Peyer's patch (tissue), 4 donors: ENCODE measurements around the gene TRIM27.
"Not testable (repeated sequence)": the region's sequence is repeated elsewhere in the genome, so short reads cannot be mapped to it uniquely, and the experiment has no call there.

Source experiments
- POLR2A ChIP-seq, 2 donors: fragments of 450-650 bp; IDR thresholded peaks; one replicate each; pipeline ENCODE4 v1.5.1; 2017; ENCODE audit warnings: antibody characterized with exemption in 2 of 2, mild to moderate bottlenecking in 2 of 2, moderate library complexity in 2 of 2
- TF ChIP-seq, protein P1 (sequence below), 6 experiments: fragments of 450-650 bp in 4 of 6; fragments of 200-600 bp in 2 of 6; sonication (generic) in 1 of 6; IDR thresholded peaks; one replicate each; pipeline ENCODE4 v1.5.1; 2017 to 2019; ENCODE audit warnings: antibody characterized with exemption in 6 of 6, mild to moderate bottlenecking in 3 of 6, moderate library complexity in 1 of 6

DNA sequence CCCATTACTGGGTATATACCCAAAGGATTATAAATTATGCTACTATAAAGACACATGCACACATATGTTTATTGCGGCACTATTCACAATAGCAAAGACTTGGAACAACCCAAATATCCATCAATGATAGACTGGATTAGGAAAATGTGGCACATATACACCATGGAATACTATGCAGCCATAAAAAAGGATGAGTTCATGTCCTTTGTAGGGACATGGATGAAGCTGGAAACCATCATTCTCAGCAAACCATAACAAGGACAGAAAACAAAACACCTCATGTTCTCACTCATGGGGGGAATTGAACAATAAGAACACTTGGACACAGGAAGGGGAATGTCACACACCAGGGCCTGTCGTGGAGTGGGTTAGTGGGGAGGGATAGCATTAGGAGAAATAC, 69.4 kb downstream of the TRIM27 start:
- TF ChIP-seq POLR2A (IDR thresholded peaks at IDR 0.05), result not testable (repeated sequence)
- TF ChIP-seq, protein P1, sequence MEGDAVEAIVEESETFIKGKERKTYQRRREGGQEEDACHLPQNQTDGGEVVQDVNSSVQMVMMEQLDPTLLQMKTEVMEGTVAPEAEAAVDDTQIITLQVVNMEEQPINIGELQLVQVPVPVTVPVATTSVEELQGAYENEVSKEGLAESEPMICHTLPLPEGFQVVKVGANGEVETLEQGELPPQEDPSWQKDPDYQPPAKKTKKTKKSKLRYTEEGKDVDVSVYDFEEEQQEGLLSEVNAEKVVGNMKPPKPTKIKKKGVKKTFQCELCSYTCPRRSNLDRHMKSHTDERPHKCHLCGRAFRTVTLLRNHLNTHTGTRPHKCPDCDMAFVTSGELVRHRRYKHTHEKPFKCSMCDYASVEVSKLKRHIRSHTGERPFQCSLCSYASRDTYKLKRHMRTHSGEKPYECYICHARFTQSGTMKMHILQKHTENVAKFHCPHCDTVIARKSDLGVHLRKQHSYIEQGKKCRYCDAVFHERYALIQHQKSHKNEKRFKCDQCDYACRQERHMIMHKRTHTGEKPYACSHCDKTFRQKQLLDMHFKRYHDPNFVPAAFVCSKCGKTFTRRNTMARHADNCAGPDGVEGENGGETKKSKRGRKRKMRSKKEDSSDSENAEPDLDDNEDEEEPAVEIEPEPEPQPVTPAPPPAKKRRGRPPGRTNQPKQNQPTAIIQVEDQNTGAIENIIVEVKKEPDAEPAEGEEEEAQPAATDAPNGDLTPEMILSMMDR (IDR thresholded peaks at IDR 0.05), result not testable (repeated sequence)
